MV-4-11 (cell line): ENCODE measurements around the gene LMAN1.

ENCODE experiments used
- DNase-seq: peaks from one replicate; lab custom pipeline; 2025; lab: John Stamatoyannopoulos, UW

Gene LMAN1

GRCh38 chr18:59303006-59303405 lies 56.1 kb downstream of the LMAN1 start:
- DNase-seq, result no peak

- no peak for DNase-seq
These were observed 57.1 kb downstream of the LMAN1 start for GRCh38 chr18:59301929-59302328.

- no peak for DNase-seq
These were observed 58.3 kb downstream of the LMAN1 start for GRCh38 chr18:59300676-59301285.

GRCh38 chr18:59298871-59299270 lies 60.2 kb downstream of the LMAN1 start:
- no peak for DNase-seq

GRCh38 chr18:59293317-59293716 lies 65.7 kb downstream of the LMAN1 start:
- DNase-seq, result no peak

GRCh38 chr18:59286341-59286740 lies 72.7 kb downstream of the LMAN1 start:
- no peak for DNase-seq

GRCh38 chr18:59282341-59282740 lies 76.7 kb downstream of the LMAN1 start:
- DNase-seq, result no peak

GRCh38 chr18:59279722-59280121 lies 79.3 kb downstream of the LMAN1 start:
- DNase-seq, result no peak

- no peak for DNase-seq
These were observed 79.9 kb downstream of the LMAN1 start for GRCh38 chr18:59279193-59279592.

GRCh38 chr18:59278793-59279192 lies 80.3 kb downstream of the LMAN1 start:
- no peak for DNase-seq
